Activated CD4-positive, CD25-positive, alpha-beta regulatory T cell (primary cell): ENCODE results near the gene ZNF318.
"Not testable (repeated sequence)": the region's sequence is repeated elsewhere in the genome, so short reads cannot be mapped to it uniquely, and the experiment has no call there.

Experiments used
- DNase-seq, 4 experiments: peaks; one replicate each; lab custom pipeline; 2025; lab: John Stamatoyannopoulos, UW

The ZNF318 gene

GRCh38 chr6:43335469-43335868 lies 34.0 kb downstream of the ZNF318 start:
- DNase-seq, result no peak

DNA sequence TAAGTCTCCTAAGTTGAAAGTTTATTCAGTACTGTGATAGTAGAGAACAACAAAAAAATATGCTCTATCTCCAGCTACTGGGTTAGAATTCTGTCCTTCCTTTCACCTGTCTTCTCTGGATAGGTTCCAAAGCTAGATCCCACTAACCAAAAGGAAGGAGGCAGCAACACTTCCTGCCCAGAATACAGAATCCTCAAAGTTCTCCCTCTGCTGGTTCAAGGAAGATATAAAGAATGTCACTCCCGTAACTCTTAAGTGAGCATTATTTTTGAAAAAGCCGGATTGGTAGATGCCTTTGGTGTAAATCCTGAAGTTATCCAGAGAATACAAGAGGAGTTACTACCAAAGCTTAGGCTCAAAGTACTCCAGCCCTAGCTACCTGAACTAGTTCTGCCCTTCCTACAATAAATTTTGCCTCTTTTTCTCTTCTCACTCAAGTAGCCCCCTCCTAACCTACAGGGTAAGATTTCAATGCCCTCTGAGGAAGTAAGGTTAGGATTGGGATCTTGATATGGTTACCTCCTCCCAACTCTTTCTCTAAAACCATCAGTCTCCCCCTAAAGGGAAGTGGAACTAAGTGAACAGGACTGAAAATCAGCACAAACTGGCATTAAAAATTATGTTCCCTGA lies 34.9 kb downstream of the ZNF318 start:
- DNase-seq, result no peak

DNA sequence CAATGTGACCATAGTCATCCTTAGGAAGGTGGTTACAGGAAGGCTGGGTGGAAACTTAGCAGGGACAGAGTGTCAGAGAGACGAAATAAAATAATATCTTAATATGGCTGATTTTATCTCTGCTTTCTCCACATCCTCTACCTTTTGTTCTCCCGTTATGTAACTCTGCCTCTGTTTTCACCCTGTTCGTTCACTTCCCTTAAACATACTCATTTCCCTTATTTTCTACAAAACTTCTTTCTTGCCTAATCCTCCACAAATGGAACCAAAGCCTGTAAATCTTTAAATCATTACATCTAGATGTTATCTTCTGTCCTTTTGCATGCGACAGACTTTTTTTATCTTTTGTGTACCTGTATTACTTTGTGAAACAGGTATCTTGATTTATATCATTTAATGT lies 37.6 kb downstream of the ZNF318 start:
- no peak for DNase-seq

- no peak for DNase-seq
These were observed 38.0 kb downstream of the ZNF318 start for GRCh38 chr6:43331470-43331869.

DNA sequence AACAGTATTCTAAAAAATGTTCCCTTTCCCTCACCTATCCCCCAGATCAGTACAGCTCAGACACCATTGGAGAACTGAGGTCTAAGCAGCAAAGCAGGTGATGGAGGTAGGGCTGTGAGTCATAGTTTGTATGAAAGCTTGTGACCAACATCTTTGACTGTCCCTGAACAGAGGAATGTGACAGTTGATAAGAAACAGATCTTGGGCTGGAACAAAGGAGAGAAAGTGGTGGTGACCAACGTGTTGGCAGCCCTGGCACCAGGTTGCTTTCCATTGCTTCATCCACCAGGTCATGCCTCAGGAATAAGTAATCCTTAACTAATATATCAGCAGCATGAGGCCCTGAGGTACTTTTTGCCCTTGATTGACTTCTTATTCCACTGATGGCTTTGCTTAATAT lies 40.9 kb downstream of the ZNF318 start:
- DNase-seq, result no peak

- no peak for DNase-seq
These were observed 43.6 kb downstream of the ZNF318 start for GRCh38 chr6:43325876-43326275.

GRCh38 chr6:43318011-43318410 lies 51.4 kb downstream of the ZNF318 start:
- no peak for DNase-seq

GRCh38 chr6:43313813-43314212 lies 55.6 kb downstream of the ZNF318 start:
- no peak for DNase-seq

DNA sequence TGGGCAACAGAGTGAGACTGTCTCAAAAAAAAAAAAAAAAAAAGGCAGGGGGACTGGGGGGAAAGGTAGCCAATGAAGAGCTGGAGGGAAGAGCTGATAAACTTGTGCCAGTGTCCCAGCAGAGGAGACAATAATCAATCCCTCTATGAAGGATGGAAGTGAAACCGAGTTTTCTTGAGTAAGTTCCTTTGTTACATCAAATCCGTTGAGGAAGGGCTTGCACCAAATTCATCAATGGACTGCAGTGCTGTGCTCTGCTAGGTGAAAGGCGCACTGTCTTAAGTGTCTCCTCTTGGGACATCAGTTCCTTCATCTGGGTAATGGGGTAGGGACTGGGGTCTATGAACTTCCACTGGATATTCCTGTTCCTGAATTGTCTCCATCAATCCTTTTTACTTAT lies 57.8 kb downstream of the ZNF318 start:
- no peak for DNase-seq

GRCh38 chr6:43310624-43311023 lies 58.8 kb downstream of the ZNF318 start:
- no peak for DNase-seq

GRCh38 chr6:43310134-43310533 lies 59.3 kb downstream of the ZNF318 start:
- no peak for DNase-seq

- no peak for DNase-seq
These were observed 60.4 kb downstream of the ZNF318 start for GRCh38 chr6:43308990-43309477.

- peak in 3 of 4 experiments; percentile 15 to 30 (median 25) for DNase-seq
These were observed 61.1 kb downstream of the ZNF318 start, which contains the start of gene CRIP3 for GRCh38 chr6:43308101-43308989. CRIP3 (minus strand) TSS chr6:43308826; CDS start chr6:43308792, 34 bp downstream.

DNA sequence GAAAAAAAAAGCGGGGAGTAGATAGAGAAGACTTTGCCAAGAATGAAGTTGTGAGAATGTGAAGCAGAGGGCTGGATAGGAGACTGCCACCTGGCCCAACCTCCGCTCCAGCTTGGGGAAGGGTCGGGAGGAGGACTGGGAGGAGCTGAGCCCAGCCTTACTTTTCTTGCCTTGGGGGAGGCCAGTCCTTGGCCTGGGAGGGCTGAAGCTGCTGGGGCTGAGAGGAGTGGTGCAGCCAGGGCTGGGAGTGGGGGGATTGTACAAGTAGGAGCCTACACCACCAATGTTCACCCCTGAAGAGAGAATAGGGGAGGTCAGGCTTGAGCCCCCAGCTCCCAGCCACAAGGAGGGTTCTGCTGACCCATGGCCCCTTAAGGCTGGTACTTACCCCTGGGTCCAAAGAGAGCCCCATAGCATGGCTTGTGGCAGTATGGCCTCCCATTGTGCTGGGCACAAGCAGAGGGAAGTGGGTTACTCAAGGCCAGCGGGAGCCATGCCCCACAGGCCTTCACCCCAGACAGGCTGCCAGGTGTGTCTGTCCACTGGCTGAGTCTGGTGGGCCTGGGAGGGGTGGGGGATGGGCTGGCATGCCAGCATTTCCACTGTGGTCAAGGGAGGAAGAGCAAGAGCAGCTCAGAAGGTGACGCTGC lies 61.9 kb downstream of the ZNF318 start:
- no peak for DNase-seq

- DNase-seq, result no peak
These were observed 63.4 kb downstream of the ZNF318 start for GRCh38 chr6:43306086-43306485.

GRCh38 chr6:43304882-43305281 lies 64.6 kb downstream of the ZNF318 start:
- no peak for DNase-seq

GRCh38 chr6:43304361-43304760 lies 65.1 kb downstream of the ZNF318 start:
- no peak for DNase-seq

DNA sequence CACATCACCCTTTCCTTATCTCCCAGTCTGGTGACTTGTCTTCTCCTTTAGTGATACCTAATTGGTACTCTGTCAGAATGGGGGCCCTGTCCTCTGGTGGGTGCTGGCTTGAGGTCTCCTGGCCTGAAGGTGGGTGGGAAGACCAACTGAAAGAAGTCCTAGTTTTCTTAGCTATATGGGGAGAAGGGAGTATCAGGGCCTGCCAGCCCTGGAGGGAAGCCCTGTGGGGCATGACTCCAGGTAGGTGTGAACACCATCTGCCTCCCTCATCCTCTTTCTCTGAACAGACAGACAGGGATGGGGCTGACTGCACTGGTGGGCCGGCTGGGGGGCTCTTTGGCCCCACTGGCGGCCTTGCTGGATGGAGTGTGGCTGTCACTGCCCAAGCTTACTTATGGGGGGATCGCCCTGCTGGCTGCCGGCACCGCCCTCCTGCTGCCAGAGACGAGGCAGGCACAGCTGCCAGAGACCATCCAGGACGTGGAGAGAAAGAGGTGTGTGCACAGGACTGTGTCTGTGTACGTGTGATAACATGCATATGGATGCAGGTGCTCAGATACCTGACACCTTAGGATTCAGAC lies 65.6 kb downstream of the ZNF318 start:
- no peak for DNase-seq

DNA sequence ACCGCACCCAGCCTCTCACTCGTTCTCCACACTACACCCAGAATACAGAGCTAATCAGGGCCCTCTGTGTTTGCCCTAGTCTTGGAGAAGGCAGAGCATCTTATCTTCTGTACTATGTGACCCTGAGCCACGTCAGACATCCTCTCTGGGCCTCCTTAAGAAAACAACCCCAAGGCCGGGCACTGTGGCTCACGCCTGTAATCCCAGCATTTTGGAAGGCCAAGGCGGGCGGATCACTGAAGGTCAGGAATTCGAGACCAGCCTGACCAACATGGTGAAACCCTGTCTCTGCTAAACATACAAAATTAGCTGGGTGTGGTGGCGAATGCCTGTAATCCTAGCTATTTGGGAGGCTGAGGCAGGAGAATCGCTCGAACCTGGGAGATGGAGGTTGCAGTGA lies 66.4 kb downstream of the ZNF318 start:
- DNase-seq, result not testable (repeated sequence)

GRCh38 chr6:43302126-43302525 lies 67.3 kb downstream of the ZNF318 start:
- DNase-seq, result no peak

- DNase-seq, result no peak
These were observed 68.2 kb downstream of the ZNF318 start for GRCh38 chr6:43301081-43301870.
